Measurements from ENCODE around the gene NKIRAS2. TPM values are rescaled to one million over a fixed set of nuclear protein-coding genes. Genes with fewer than 3 reads are reported as not detected.

Gene NKIRAS2
- total RNA-seq = 10 to 100 TPM; 18.6 to 24.3 TPM

GRCh38 chr17:42019509-42020404, at the start of gene NKIRAS2:
NKIRAS2 (plus strand) TSS chr17:42020090; CDS start chr17:42021578, 1,488 bp downstream.
- peak; percentile 74 to 78 for ATAC-seq (replicated peaks in 1 of 2)
- Mint-ChIP-seq H3K36me3 (ENCODE audit: insufficient read depth in 2 of 2) (peaks cover 5 to 22% of the 10 kb centered on the region in 2 donors), H3K4me1 (ENCODE audit: low read depth) (peaks cover 58% of the 10 kb centered on the region), H3K9me3 (peaks cover 1 to 7% of the 10 kb centered on the region in 2 donors), H3K27me3 (ENCODE audit: low read depth) (no peaks in the 10 kb centered on the region), H3K4me3 (peak within 1 kb of the TSS; percentile 97 to 98), H3K27ac (peak within 1 kb of the TSS; percentile 93)
- peak; percentile 96 to 97 for DNase-seq

GRCh38 chr17:41970901-41971331, 49.0 kb upstream of the NKIRAS2 start:
- peaks cover 7 to 9% of the 10 kb centered on the region in 2 donors for H3K36me3 Mint-ChIP-seq (ENCODE audit: insufficient read depth in 2 of 2)
- H3K9me3 Mint-ChIP-seq = no peaks in the 10 kb centered on the region
- ATAC-seq (replicated peaks in 1 of 2) = no peak
- H3K27me3 Mint-ChIP-seq (ENCODE audit: low read depth) = no peaks in the 10 kb centered on the region
- no peak overlapping the region for H3K27ac Mint-ChIP-seq
- peak overlapping the region in 1 of 2 donors; percentile 3 for H3K4me3 Mint-ChIP-seq
- no peak for DNase-seq
- peaks cover 44% of the 10 kb centered on the region for H3K4me1 Mint-ChIP-seq (ENCODE audit: low read depth)

DNA sequence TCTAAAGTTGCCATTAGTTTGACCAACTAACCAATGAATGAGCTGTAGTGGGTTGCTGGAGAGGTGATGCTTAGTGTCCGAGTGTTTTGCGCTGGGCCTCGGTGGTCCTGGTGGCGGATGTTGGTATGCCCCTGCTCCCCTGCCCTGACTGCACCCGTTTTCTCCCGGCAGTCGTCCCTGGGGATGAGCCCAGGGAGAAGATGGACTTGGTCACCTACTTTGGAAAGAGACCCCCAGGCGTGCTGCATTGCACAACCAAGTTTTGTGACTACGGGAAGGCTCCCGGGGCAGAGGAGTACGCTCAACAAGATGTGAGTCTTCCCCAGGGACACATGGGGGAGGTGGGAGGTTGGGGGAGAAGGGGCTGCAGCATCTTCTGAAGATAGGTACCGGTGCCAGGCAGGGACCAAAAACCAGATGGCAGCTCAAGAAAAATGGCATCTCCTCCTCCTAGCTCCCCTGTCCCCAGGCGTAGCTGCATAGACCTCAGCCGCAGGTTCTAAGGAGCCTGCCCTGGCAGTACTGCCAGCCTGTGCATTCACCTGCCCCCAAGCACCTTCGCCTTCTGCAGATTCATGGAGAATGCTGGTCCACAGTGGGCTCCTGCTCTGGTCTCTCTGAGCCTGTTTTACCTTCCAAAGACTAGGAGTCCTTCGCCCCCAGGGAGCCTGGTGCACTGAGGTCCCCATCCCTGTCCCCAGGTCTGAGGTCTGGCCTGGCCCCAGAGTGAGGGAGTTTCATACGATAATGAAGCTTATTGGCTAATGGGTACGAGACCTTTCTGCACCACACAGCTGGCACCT, 48.0 kb upstream of the NKIRAS2 start:
- Mint-ChIP-seq H3K9me3 (no peaks in the 10 kb centered on the region), H3K4me3 (no peak overlapping the region), H3K4me1 (ENCODE audit: low read depth) (peaks cover 42% of the 10 kb centered on the region), H3K27me3 (ENCODE audit: low read depth) (no peaks in the 10 kb centered on the region), H3K27ac (no peak overlapping the region), H3K36me3 (ENCODE audit: insufficient read depth in 2 of 2) (peaks cover 7 to 14% of the 10 kb centered on the region in 2 donors)
- ATAC-seq (replicated peaks in 1 of 2) (no peak), DNase-seq (no peak)

DNA sequence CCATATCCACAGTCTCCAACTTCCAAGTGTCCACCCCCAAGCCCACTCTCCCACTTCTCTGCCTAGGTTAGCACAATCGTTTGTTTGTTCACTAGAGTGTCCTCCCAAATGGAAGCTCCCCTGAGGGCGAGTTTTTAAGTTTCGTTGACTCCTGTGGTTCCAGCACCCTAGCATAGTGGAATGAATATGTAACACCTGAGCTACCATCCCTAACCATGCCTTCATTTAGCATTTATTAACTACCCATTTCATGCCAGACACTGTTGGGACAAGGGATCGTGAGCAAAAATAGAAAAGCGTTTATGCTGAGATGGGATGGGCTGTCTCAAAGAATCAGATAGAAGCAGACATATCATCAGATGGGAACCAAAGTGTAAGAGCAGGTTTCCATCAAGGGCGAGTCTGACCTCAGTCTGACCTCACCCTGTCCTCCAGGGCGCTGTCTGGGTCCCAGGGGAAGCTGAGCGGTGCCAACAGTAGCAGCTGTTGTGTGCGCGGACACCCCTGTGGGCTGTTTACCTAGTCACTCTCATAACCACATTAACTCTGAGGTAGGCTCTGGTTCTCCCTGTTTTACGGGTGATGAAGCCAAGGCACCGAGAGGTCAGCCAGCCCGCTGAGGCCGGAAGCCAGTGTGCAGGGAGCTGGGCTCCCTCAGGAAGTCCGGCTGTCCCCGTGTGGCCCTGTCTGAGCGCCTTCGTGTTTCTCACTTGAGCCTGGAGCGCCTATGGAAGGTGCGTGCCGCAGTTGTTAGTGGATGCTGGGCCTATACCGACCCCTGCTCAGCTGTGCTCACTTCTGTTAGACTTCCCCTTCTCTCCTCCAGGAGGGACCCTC, 47.1 kb upstream of the NKIRAS2 start:
- Mint-ChIP-seq H3K9me3 (no peaks in the 10 kb centered on the region), H3K27me3 (ENCODE audit: low read depth) (no peaks in the 10 kb centered on the region), H3K4me3 (no peak overlapping the region), H3K27ac (peak overlapping the region; percentile 11), H3K4me1 (ENCODE audit: low read depth) (peaks cover 36% of the 10 kb centered on the region), H3K36me3 (ENCODE audit: insufficient read depth in 2 of 2) (peaks cover 10 to 14% of the 10 kb centered on the region in 2 donors)
- no peak for ATAC-seq (replicated peaks in 1 of 2)
- no peak for DNase-seq

DNA sequence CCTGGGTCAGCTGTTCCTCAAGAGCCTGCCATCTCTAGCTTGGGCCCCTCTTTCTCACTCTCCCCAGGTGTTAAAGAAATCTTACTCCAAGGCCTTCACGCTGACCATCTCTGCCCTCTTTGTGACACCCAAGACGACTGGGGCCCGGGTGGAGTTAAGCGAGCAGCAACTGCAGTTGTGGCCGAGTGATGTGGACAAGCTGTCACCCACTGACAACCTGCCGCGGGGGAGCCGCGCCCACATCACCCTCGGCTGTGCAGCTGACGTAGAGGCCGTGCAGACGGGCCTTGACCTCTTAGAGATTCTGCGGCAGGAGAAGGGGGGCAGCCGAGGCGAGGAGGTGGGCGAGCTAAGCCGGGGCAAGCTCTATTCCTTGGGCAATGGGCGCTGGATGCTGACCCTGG, 46.5 kb upstream of the NKIRAS2 start:
- peaks cover 12 to 17% of the 10 kb centered on the region in 2 donors for H3K36me3 Mint-ChIP-seq (ENCODE audit: insufficient read depth in 2 of 2)
- H3K27me3 Mint-ChIP-seq (ENCODE audit: low read depth) = no peaks in the 10 kb centered on the region
- H3K4me3 Mint-ChIP-seq = no peak overlapping the region
- peaks cover 29% of the 10 kb centered on the region for H3K4me1 Mint-ChIP-seq (ENCODE audit: low read depth)
- H3K27ac Mint-ChIP-seq = no peak overlapping the region
- no peak for DNase-seq
- no peak for ATAC-seq (replicated peaks in 1 of 2)
- no peaks in the 10 kb centered on the region for H3K9me3 Mint-ChIP-seq

DNA sequence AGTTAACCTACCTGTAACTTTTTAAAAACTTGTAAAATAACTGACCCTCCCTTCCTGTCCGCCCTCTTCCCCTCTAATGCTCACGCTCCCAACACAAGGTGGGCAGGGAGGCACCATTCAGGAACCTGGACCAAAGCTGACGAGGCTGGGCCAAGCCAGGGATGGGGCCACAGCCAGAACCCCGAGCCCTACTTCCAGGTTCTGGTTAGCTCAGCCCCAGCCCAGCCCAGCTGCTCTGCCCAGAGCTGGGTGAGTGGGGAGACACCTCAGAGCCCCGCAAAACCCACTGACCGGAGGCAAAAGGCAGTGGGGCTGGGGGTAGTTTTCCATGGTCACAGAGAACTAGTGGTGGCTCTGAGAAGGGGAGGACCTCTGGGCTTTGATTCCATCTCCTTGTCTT, 45.9 kb upstream of the NKIRAS2 start:
- peaks cover 26% of the 10 kb centered on the region for H3K4me1 Mint-ChIP-seq (ENCODE audit: low read depth)
- no peak overlapping the region for H3K27ac Mint-ChIP-seq
- DNase-seq (no peak), ATAC-seq (replicated peaks in 1 of 2) (no peak)
- H3K4me3 Mint-ChIP-seq = no peak overlapping the region
- H3K9me3 Mint-ChIP-seq = no peaks in the 10 kb centered on the region
- no peaks in the 10 kb centered on the region for H3K27me3 Mint-ChIP-seq (ENCODE audit: low read depth)
- peaks cover 12 to 20% of the 10 kb centered on the region in 2 donors for H3K36me3 Mint-ChIP-seq (ENCODE audit: insufficient read depth in 2 of 2)

DNA sequence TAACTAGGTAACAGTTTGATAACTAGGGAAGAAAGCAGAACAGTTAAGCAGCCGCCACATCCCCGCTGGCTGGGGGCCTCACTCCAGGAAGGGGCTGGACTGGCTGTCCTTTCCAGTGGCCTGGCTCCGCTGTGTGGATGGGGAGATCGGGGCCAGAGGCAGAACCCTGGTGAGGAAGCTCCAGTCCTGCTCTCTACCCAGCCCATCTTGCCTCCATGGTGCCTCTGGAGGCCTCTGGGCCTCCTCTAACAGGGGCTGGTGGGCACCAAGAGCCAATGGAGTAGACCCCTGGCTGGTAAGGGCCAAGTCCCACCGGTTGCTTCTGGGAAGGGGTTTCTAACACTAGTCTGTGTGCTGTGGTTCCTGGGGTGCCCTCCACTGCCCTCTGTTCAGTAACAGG, 45.2 kb upstream of the NKIRAS2 start:
- Mint-ChIP-seq H3K27me3 (ENCODE audit: low read depth) (no peaks in the 10 kb centered on the region), H3K36me3 (ENCODE audit: insufficient read depth in 2 of 2) (peaks cover 12 to 20% of the 10 kb centered on the region in 2 donors), H3K4me1 (ENCODE audit: low read depth) (peaks cover 20% of the 10 kb centered on the region), H3K27ac (no peak overlapping the region), H3K9me3 (no peaks in the 10 kb centered on the region), H3K4me3 (no peak overlapping the region)
- peak in 1 of 2 donors; percentile 10 for ATAC-seq (replicated peaks in 1 of 2)
- DNase-seq = no peak

DNA sequence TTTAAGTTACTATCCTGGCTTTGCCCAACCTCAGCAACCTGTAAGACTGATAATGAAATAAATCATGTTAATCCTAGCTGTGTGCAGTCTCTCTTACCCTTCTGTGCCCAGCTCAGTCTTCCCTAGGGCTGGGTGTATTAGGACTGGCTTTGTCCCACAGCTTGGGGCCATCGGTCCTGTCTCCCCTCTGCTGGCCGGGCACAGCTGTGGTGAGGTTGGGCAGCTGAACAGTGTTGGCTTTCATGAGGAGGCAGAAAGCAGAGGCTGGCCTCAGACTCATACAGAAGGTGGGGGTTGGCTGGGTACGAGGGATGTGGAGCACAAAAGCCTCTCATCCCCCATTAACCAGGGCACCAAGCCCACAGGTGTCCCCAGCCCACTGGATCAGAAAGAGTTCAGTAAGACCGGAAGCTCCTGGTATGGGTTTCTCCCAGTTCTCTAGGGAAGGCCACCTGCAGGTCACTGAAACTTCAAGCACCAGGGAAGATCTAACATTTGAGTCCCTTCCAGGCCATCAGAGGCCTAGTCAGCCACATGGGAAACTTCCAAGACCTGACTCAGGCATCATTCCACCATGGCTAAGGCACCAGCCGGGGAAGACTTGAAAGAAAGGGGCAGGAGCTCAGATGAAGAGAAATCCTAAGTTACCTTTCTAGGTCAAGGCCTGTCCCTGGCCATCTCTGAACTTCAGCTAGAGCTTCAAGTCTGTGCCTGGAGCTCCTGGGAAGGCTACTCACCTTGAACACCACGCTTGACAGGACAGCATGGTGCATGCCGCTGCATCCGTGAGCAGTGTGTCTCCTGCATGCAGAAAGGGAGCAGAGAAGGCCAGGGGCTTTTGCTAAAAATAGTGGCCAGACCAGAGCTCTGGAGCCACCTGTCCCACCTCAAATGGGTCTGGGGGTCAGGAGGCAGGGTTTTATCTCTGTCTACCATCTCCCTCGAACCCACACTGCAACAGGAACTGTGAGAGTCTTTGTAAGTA, 44.5 kb upstream of the NKIRAS2 start:
- H3K27me3 Mint-ChIP-seq (ENCODE audit: low read depth) = no peaks in the 10 kb centered on the region
- H3K36me3 Mint-ChIP-seq (ENCODE audit: insufficient read depth in 2 of 2) = peaks cover 10 to 20% of the 10 kb centered on the region in 2 donors
- DNase-seq (no peak), ATAC-seq (replicated peaks in 1 of 2) (no peak)
- H3K4me3 Mint-ChIP-seq = no peak overlapping the region
- no peak overlapping the region for H3K27ac Mint-ChIP-seq
- H3K9me3 Mint-ChIP-seq = no peaks in the 10 kb centered on the region
- peaks cover 15% of the 10 kb centered on the region for H3K4me1 Mint-ChIP-seq (ENCODE audit: low read depth)

DNA sequence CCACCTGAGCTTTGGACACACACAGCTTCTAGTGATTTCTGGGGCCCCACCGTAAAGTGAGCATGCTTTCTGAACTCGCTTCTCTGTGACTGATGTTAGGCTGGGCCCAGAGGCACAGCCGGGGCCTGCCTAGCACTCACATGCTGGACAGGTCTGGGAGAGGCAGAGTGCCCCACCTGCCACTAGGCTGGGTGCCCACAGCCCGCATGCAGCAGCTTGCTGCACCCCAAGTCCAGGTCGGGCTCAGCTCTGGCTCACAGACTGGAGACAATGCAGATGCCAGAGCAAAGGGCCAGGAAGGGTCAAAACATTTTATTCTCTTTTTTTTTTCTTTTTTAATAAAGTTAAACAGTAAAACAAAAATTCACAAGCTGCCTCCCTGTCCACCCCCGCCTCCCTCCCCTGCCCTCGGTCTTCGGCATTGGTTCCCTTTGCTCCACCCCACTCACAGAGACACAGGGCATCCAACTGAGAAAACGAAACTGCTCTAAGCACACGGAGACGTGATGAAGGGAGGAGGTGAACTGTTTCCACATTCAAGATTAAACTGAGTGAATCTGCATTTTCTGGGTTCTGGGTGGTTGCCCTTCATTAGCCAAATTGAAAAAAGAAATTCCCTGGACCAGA, 43.6 kb upstream of the NKIRAS2 start:
- ATAC-seq (replicated peaks in 1 of 2) = no peak
- peak overlapping the region; percentile 81 for H3K27ac Mint-ChIP-seq
- no peaks in the 10 kb centered on the region for H3K27me3 Mint-ChIP-seq (ENCODE audit: low read depth)
- no peak overlapping the region for H3K4me3 Mint-ChIP-seq
- peaks cover 10% of the 10 kb centered on the region for H3K4me1 Mint-ChIP-seq (ENCODE audit: low read depth)
- DNase-seq = no peak
- H3K36me3 Mint-ChIP-seq (ENCODE audit: insufficient read depth in 2 of 2) = peaks cover 10 to 25% of the 10 kb centered on the region in 2 donors
- H3K9me3 Mint-ChIP-seq = no peaks in the 10 kb centered on the region

- DNase-seq (no peak), ATAC-seq (replicated peaks in 1 of 2) (no peak)
- H3K9me3 Mint-ChIP-seq = no peaks in the 10 kb centered on the region
- H3K4me1 Mint-ChIP-seq (ENCODE audit: low read depth) = no peaks in the 10 kb centered on the region
- peaks cover 13 to 35% of the 10 kb centered on the region in 2 donors for H3K36me3 Mint-ChIP-seq (ENCODE audit: insufficient read depth in 2 of 2)
- H3K4me3 Mint-ChIP-seq = no peak overlapping the region
- H3K27me3 Mint-ChIP-seq (ENCODE audit: low read depth) = no peaks in the 10 kb centered on the region
- no peak overlapping the region for H3K27ac Mint-ChIP-seq
Observed at GRCh38 chr17:41977991-41978390, 41.9 kb upstream of the NKIRAS2 start.

- Mint-ChIP-seq H3K36me3 (ENCODE audit: insufficient read depth in 2 of 2) (peaks cover 17 to 43% of the 10 kb centered on the region in 2 donors), H3K4me1 (ENCODE audit: low read depth) (peaks cover 3% of the 10 kb centered on the region), H3K27ac (no peak overlapping the region), H3K27me3 (ENCODE audit: low read depth) (no peaks in the 10 kb centered on the region), H3K9me3 (no peaks in the 10 kb centered on the region), H3K4me3 (no peak overlapping the region)
- DNase-seq = no peak
- ATAC-seq (replicated peaks in 1 of 2) = no peak
Observed at GRCh38 chr17:41982026-41982760, 37.7 kb upstream of the NKIRAS2 start.
